Measurements from ENCODE around the gene ULK3. TPM values are rescaled to one million over a fixed set of nuclear protein-coding genes. Genes with fewer than 3 reads are reported as not detected.

Gene ULK3
- total RNA-seq, 2 experiments from 2014 or later: 37.8 to 38.9 TPM

DNA sequence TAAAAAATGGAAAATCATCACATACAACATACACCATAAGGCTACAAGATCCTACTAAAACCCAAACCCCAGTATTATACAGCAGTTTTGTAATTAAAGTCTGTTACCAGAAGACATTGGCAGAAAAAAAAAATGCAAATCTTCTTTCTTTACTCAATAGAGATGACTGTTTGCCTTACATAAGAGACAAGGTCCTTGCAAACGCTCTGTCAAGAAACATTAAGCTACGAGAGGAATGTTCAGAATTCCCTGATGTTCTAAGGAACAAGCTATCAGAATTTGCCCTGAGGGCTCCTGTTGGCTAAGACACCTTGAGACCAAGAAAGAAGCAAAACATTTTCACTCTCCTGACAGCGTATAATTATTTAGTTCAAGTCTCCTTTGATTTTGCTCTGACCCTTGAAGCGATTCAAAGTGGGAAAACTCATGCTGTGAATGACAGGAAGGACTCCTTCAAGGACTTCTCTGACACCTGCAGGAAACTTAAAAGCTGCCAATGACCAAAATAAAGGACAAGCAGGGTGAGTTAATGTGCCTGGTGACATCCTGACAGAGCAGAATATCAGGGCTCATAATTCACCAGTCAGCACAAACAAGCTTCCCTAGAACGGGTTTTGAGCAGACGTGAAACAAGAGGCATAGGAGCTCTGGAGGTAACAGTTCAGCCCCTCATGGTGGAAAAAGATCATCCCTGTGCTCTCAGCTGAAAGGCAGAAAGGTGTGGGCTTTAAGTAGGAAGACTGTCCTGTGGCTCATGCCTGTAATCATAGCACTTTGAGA, 27.7 kb upstream of the ULK3 start:
- intact Hi-C loops (cut with DNase I, micrococcal nuclease): no loop called here
- Mint-ChIP-seq H3K27ac (peak overlapping the region; percentile 72), H3K9me3 (no peaks in the 10 kb centered on the region), H3K4me3 (peak overlapping the region; percentile 86), H3K36me3 (ENCODE audit: low read depth) (peaks cover 41% of the 10 kb centered on the region), H3K27me3 (no peaks in the 10 kb centered on the region), H3K4me1 (ENCODE audit: low read depth) (peaks cover 69% of the 10 kb centered on the region)
- Histone ChIP-seq H3K4me1 (ENCODE audit: insufficient read depth, low read length) (peaks cover 76% of the 10 kb centered on the region), H3K36me3 (ENCODE audit: insufficient read depth, low read length) (peaks cover 13% of the 10 kb centered on the region), H3K4me3 (ENCODE audit: low read length) (no peak overlapping the region), H3K27ac (ENCODE audit: low read depth in 1 of 2, low read length in 2 of 2) (peak overlapping the region; percentile 21 to 66), H3K27me3 (ENCODE audit: control insufficient read depth in 1 of 2, insufficient read depth in 2 of 2, low read length in 2 of 2) (no peaks in the 10 kb centered on the region), H3K9me3 (ENCODE audit: control insufficient read depth in 1 of 2, insufficient read depth in 1 of 2, low read length in 2 of 2) (no peaks in the 10 kb centered on the region)
- CTCF ChIA-PET: interaction anchor here (0.8 to 2.0 kb wide), 8 partner anchors 13 to 83 kb away, joined by 3 to 8 read pairs (median 4); partner anchors contain the start of genes FAM219B and ULK3
- TF ChIP-seq, protein P1, sequence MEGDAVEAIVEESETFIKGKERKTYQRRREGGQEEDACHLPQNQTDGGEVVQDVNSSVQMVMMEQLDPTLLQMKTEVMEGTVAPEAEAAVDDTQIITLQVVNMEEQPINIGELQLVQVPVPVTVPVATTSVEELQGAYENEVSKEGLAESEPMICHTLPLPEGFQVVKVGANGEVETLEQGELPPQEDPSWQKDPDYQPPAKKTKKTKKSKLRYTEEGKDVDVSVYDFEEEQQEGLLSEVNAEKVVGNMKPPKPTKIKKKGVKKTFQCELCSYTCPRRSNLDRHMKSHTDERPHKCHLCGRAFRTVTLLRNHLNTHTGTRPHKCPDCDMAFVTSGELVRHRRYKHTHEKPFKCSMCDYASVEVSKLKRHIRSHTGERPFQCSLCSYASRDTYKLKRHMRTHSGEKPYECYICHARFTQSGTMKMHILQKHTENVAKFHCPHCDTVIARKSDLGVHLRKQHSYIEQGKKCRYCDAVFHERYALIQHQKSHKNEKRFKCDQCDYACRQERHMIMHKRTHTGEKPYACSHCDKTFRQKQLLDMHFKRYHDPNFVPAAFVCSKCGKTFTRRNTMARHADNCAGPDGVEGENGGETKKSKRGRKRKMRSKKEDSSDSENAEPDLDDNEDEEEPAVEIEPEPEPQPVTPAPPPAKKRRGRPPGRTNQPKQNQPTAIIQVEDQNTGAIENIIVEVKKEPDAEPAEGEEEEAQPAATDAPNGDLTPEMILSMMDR (IDR thresholded peaks at IDR 0.05): no peak
- DNase-seq (peak in 1 of 14 experiments; percentile 2), ATAC-seq (ENCODE audit: poor library complexity) (no peak)
- POLR2A ChIA-PET: interaction anchor here (0.7 to 2.2 kb wide), 10 partner anchors 11 to 331 kb away, joined by 3 to 12 read pairs (median 4); partner anchors contain the start of genes C15orf39, CLK3 and ULK3

DNA sequence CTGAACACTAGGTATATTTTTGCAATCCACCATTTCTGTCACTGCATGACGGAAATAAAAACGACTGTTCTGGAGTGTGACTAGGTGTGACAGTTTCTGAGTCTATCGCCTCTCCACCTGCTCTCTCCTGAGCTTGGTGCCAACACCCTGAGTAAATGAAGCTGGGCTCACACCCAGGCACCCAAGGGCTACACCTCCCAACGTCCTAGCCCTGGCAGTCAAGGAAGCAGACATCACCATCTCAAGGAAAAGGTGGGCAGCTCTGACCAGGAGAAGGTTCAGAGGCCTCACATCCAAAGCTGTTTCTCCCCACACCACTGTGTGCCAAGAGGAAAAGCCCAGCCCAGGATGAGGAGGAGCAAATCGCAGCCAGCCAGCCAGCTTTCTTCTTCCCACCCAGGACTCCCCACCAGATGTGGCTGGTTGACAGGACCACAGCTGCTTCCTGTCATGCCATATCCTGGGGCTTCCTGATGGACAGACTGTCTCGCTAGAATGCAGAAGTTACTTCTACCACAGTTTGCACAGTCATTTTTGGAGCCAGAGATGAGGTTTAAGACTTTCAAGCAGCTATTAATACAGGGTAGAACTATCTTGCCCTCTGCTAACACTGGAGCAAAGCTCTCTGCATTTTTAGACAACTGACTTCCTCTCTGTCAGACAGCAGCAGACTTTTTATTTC, 26.9 kb upstream of the ULK3 start:
- Mint-ChIP-seq H3K36me3 (ENCODE audit: low read depth) (peaks cover 45% of the 10 kb centered on the region), H3K4me1 (ENCODE audit: low read depth) (peaks cover 74% of the 10 kb centered on the region), H3K27me3 (no peaks in the 10 kb centered on the region), H3K4me3 (peak overlapping the region; percentile 86), H3K27ac (peak overlapping the region; percentile 72), H3K9me3 (no peaks in the 10 kb centered on the region)
- Histone ChIP-seq H3K27ac (ENCODE audit: low read depth in 1 of 2, low read length in 2 of 2) (peak overlapping the region; percentile 21 to 66), H3K4me1 (ENCODE audit: insufficient read depth, low read length) (peaks cover 79% of the 10 kb centered on the region), H3K27me3 (ENCODE audit: control insufficient read depth in 1 of 2, insufficient read depth in 2 of 2, low read length in 2 of 2) (no peaks in the 10 kb centered on the region), H3K4me3 (ENCODE audit: low read length) (peak overlapping the region; percentile 23), H3K36me3 (ENCODE audit: insufficient read depth, low read length) (peaks cover 13% of the 10 kb centered on the region), H3K9me3 (ENCODE audit: control insufficient read depth in 1 of 2, insufficient read depth in 1 of 2, low read length in 2 of 2) (no peaks in the 10 kb centered on the region)
- ATAC-seq (ENCODE audit: poor library complexity) (no peak), DNase-seq (peak in 4 of 14 experiments; percentile 23 to 64 (median 56))
- TF ChIP-seq, protein P1 (IDR thresholded peaks at IDR 0.05): no peak
- ChIA-PET POLR2A (interaction anchor here (0.6 to 2.2 kb wide), 14 partner anchors 9 to 332 kb away, joined by 3 to 12 read pairs (median 4); partner anchors contain the start of genes C15orf39, CLK3, FAM219B and MPI), CTCF (interaction anchor here (0.8 to 2.0 kb wide), 8 partner anchors 13 to 83 kb away, joined by 3 to 8 read pairs (median 5); partner anchors contain the start of genes FAM219B and ULK3)
- intact Hi-C loops (cut with DNase I, micrococcal nuclease): no loop called here

DNA sequence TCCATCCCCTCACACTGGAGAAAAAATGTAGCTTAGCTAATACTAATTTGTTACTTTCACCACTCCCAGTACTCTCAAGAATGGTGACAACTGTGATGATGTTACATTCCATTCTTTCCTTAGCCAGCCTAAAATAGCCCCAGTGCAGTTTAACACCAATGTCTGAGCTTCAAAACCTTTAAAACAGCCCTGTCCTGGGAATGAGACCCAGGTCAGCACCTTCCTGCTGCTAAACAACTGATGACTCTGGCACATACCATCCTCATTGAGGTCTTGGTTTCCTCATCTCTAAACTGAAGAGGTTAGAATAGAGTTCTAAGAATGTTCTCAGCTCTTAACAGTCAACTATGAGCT, 26.4 kb upstream of the ULK3 start:
- DNase-seq (no peak), ATAC-seq (ENCODE audit: poor library complexity) (no peak)
- H3K27me3 ChIP-seq (ENCODE audit: control insufficient read depth in 1 of 2, insufficient read depth in 2 of 2, low read length in 2 of 2): no peaks in the 10 kb centered on the region
- H3K27me3 Mint-ChIP-seq: no peaks in the 10 kb centered on the region
- peaks cover 84% of the 10 kb centered on the region for H3K4me1 ChIP-seq (ENCODE audit: insufficient read depth, low read length)
- H3K4me3 Mint-ChIP-seq: peak overlapping the region; percentile 86
- H3K36me3 ChIP-seq (ENCODE audit: insufficient read depth, low read length): peaks cover 16% of the 10 kb centered on the region
- intact Hi-C loops (cut with DNase I, micrococcal nuclease): no loop called here
- peaks cover 78% of the 10 kb centered on the region for H3K4me1 Mint-ChIP-seq (ENCODE audit: low read depth)
- H3K4me3 ChIP-seq (ENCODE audit: low read length): peak overlapping the region; percentile 23
- H3K9me3 Mint-ChIP-seq: no peaks in the 10 kb centered on the region
- TF ChIP-seq, protein P1 (IDR thresholded peaks at IDR 0.05): no peak
- POLR2A ChIA-PET: interaction anchor here (0.6 to 2.2 kb wide), 13 partner anchors 10 to 254 kb away, joined by 3 to 12 read pairs (median 5); partner anchors contain the start of genes CLK3, COX5A, FAM219B and MPI
- no peaks in the 10 kb centered on the region for H3K9me3 ChIP-seq (ENCODE audit: control insufficient read depth in 1 of 2, insufficient read depth in 1 of 2, low read length in 2 of 2)
- H3K27ac Mint-ChIP-seq: peak overlapping the region; percentile 72
- H3K27ac ChIP-seq (ENCODE audit: low read depth in 1 of 2, low read length in 2 of 2): peak overlapping the region in 1 of 2 donors; percentile 66
- H3K36me3 Mint-ChIP-seq (ENCODE audit: low read depth): peaks cover 48% of the 10 kb centered on the region
- CTCF ChIA-PET: interaction anchor here (1.0 to 2.0 kb wide), 4 partner anchors 13 to 82 kb away, joined by 3 to 7 read pairs (median 6); partner anchors contain the start of gene ULK3

Data from CD4-positive, alpha-beta T cell (primary cell).